HG03139 (cell line): ENCODE data around the gene IL22RA2.

Experiments used
- ATAC-seq: cut with Tn5 transposase; IDR thresholded peaks from one replicate; pipeline ENCODE4 v1.9.1; 2021; ENCODE audit not compliant: unreplicated experiment

Gene IL22RA2

GRCh38 chr6:137167702-137168377 lies 5.6 kb downstream of the IL22RA2 start:
- no peak for ATAC-seq

DNA sequence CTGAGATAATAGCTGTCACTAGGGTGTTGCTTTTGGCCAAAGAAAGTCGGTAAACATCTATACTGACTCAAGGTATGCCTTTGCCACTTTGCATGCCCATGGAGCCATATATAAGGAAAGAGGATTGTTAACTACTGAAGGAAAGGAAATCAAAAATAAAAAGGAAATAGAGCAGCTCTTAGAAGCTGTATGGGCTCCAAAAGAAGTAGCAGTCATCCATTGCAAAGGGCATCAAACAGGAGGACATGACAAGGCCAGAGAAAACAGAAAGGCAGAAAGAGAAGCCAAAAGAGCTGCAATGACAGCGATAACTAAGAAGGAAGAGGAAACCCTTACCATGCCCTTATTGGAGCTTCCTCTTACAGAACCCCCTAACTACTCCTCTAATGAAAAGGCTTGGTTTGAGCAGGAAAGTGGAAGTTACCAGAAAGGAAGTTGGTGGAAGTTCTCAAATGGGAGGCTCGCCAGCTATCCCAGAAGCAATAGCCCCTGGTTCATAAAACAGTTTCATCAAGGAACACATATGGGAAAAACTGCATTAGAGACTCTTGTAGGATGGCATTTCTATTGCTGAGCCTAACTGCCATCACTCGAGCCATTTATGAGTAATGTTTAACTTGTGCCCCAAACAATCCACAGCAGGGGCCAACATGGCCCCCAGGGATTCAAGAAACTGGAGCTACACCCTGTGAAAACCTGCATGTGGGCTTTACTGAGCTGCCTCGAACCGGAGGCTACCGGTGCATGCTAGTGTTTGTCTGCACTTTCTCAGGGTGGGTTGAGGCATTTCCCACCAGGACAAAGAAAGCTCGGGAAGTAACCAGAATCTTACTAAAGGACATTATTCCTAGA lies 7.0 kb downstream of the IL22RA2 start:
- ATAC-seq = no peak

- peak; percentile 66 for ATAC-seq
Measured at GRCh38 chr6:137165375-137166246, 7.8 kb downstream of the IL22RA2 start.

DNA sequence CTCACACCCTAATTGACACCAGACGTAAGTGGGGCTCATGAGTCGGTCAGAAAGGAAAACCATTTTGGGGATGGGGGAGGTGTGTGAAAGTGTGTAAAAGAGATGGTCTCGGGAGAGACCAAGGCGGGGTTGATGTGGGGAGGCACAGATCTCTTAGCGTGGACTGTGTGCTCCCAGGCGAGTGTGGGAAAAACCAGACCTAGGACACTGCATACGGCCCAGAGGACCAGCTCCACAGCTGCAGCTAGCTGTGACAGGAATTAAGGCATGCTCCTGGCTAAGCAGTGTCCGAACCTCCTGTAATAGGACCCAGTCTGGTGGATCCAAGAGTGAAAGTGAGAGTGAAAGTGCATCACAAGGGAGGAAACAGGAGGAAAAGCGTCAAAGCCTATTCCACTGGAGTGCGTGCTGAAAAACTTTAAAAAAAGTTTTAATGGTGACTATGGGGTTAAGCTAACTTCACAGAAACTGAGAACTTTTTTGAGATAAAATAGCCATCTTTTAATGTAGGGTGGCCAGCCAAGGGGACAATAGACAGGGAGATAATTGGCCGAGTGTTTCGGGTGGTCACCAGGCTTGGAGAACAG lies 9.6 kb downstream of the IL22RA2 start:
- ATAC-seq = no peak

- no peak for ATAC-seq
Measured at GRCh38 chr6:137162692-137163306, 10.6 kb downstream of the IL22RA2 start.

DNA sequence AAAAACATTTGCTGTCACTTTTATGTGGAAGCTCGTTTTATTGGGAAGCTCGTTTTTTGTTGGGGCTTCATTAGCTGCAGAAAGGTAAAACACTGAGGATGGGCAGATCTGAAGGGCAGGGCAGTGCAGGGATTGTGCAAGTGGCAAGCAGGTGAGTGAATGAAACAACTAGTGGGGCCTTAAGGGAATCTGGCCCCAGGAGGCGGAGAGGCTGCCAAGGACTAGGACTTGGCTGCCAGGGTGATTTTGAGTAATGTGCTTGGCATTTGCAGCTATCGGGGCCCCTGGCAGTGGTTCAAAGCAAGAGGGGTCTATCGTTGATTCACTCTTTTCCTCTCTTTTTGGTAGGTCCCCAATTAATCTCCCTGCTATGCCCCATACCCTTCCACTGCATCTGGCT lies 11.5 kb downstream of the IL22RA2 start:
- ATAC-seq = no peak

DNA sequence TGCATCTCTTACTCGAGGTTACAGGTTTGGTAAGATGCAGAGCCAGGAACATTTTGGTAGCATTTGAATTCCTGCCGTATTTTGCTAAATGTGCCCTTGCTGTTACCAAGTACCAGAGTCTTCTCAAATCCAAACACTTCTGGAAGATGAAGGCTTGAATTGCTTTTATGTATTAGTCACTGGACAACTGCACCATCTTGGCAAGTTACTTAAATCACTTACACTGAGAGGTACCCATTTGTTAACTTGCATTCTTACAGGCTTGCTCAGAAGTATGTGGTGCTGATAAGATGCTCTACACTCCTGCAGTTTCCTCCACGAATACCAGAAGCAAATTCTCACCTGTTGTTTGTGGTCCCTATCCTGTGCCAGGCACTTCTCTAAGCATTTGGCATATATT lies 12.7 kb downstream of the IL22RA2 start:
- no peak for ATAC-seq

DNA sequence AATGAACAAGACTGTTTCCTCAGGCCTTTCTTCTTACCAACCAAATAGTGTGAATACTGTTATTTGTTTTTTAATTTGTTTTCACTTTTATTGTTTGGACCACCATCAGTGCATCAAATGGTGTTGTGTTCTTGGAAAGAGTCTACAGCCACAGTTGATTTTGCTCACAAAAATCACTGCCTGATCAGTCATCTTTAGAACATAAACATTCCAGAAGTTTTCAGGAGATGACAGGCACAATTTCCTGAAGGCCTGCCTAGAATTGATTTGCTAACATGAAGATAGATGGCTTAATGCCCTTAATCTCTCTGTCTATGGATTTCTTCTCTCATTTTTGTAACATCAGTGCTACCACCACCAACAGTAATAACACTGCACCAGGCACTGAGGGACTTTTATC lies 13.5 kb downstream of the IL22RA2 start:
- no peak for ATAC-seq

DNA sequence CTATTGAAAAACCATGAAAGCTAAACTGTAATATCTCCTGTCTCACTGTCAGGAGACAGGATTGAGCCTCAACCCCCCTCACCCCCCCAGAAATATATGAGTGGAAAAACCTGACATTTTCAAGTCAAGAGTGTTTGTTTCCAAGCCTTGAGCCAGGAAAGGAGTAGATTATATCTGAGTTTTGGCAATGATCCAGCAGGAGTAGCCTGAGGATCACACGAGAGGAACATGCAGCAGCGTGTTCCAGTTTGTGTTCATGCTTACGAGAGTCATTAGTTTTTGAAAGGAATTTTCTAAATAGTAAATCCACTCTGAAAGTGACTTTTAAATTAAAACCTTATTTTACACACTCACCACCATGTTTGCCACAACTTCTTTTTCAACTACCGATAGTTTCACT lies 15.8 kb downstream of the IL22RA2 start:
- ATAC-seq = no peak

GRCh38 chr6:137156650-137157049 lies 16.8 kb downstream of the IL22RA2 start:
- ATAC-seq = no peak

- peak; percentile 56 for ATAC-seq
Measured at GRCh38 chr6:137155830-137156229, 17.6 kb downstream of the IL22RA2 start.

- ATAC-seq = no peak
Measured at GRCh38 chr6:137150072-137150471, 23.4 kb downstream of the IL22RA2 start.

DNA sequence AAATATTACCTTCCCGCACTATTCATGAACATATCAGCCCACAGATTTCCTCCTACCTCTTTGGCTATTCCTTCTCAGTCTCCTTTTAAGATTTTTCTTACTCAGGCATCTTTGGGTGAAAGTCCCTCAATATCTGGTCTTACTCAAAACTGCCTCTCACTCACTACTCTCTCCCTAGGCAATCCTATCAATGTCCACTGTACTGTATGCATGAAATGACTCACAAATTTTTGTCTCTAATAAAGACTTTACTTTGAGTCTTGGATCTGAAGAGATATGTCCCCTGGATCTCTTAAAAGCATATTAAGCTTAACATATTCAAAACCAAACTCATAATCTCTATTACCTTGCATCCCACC lies 24.4 kb downstream of the IL22RA2 start:
- no peak for ATAC-seq

DNA sequence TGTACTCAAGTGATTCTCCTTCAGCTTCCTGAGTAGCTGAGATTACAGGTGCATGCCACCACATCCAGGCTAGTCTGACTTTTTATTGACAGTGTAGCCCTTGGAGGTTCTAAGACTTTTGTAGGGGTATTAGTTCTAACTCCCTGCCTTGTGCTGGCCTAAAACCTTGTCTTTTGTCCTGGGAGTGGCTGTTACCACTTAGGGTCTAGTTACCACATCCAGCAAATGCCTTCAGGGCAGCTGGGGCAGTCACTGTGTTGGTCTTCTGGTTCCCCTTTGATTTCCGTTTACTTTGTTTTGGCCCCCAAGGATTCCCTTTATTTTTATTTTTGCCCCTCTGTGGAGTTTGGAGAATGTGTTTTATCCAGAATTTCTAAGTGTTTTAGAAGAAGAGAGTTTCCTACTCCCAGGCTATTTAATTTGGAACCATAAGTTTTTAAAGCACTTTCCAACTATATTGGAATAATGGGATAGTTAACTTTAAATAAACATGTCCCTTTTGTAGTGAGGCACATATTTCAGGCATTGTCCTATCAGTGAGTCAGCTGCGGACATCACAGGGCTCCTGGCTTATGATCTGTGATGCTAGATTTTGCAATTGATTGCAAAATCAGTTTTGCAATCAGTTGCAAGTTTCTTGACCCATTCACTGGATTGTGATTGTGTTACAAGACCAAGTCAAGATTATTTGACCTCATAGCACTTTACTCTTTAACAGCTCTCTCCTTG lies 25.0 kb downstream of the IL22RA2 start:
- no peak for ATAC-seq

- no peak for ATAC-seq
Measured at GRCh38 chr6:137147195-137147594, 26.2 kb downstream of the IL22RA2 start.

GRCh38 chr6:137146206-137146605 lies 27.2 kb downstream of the IL22RA2 start:
- no peak for ATAC-seq

DNA sequence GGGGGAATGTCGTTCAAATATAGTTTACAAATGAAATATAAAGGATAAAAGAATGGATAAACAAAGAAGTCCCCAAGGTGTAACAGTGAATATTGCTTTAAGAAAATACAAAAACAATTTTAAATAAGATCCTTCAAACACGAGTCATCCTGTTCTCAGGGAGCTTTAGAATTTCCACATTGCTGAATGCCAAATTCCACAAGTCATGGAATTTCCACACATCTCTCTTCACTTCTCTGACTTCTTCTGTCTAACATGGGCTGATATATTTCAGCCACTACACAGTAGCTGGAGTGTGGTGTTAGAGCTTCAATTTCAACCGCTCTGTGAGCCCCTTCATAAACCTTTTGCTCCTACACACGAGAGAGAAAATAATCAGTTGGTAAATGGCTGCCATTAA lies 28.0 kb downstream of the IL22RA2 start:
- no peak for ATAC-seq

DNA sequence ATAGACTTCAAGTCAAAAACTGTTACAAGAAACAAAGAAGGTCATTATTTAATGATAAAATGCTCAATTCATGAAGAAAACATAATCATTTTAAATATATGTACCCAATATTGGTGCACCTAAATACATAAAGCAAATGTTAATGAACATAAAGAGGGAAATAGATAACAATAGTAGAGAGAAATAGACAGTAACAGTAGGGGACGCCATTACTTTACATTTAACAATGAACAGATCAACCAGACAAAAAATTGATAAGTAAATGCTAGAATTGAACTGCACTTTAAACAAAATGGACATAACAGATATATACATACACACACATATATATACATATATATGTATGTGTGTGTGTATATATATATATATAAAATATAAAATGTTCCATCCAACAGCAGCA lies 37.4 kb downstream of the IL22RA2 start:
- ATAC-seq = no peak

GRCh38 chr6:137134483-137134882 lies 39.0 kb downstream of the IL22RA2 start:
- ATAC-seq = no peak

- ATAC-seq = no peak
Measured at GRCh38 chr6:137133122-137133521, 40.3 kb downstream of the IL22RA2 start.
